Esophagus muscularis mucosa (tissue), 4 donors: ENCODE measurements around the gene PTPRZ1. TPM values are rescaled to one million over a fixed set of nuclear protein-coding genes. Genes with fewer than 3 reads are reported as not detected.
A peak's percentile ranks its signal among the peaks of the same experiment; 100 is the strongest.

Source experiments
- DNase-seq: peaks from one replicate; pipeline ENCODE4 v3.0.0-alpha.2; 2017; ENCODE audit errors: extremely low spot score
- H3K27ac ChIP-seq, 4 donors: fragments of 200-600 bp; sonication (generic); replicated peaks in 1 of 4; 1 replicate in 3 of 4; 2 replicates in 1 of 4; pipeline ENCODE4 v1.5.1; 2016 to 2019; ENCODE audit warnings: mild to moderate bottlenecking in 1 of 4
- H3K27me3 ChIP-seq, 4 donors: fragments of 200-600 bp; sonication (generic); one replicate each; pipeline versions ENCODE4 v1.5.1 to v1.6.0; 2016 to 2019
- H3K36me3 ChIP-seq, 4 donors: fragments of 200-600 bp; sonication (generic); one replicate each; pipeline ENCODE4 v1.5.1; 2016 to 2019
- H3K4me1 ChIP-seq, 4 donors: fragments of 200-600 bp; sonication (generic); one replicate each; pipeline ENCODE4 v1.5.1; 2016 to 2019
- H3K4me3 ChIP-seq, 4 donors: fragments of 200-600 bp; sonication (generic); 1 replicate in 2 of 4; 2 replicates in 2 of 4; pipeline ENCODE4 v1.5.1; 2016 to 2019; ENCODE audit warnings: mild to moderate bottlenecking in 4 of 4, moderate library complexity in 1 of 4
- H3K9me3 ChIP-seq, 4 donors: fragments of 200-600 bp; sonication (generic); 1 replicate in 3 of 4; 2 replicates in 1 of 4; pipeline ENCODE4 v1.5.1; 2016 to 2019
- CTCF ChIP-seq, 3 experiments: fragments of 200-600 bp in 2 of 3; fragments of 450-650 bp in 1 of 3; sonication (generic) in 2 of 3; IDR thresholded peaks; one replicate each; pipeline ENCODE4 v1.5.1; 2017 to 2019; ENCODE audit warnings: antibody characterized with exemption in 3 of 3, mild to moderate bottlenecking in 2 of 3, moderate library complexity in 1 of 3
- EP300 ChIP-seq: sonication (generic); formaldehyde crosslinking; IDR thresholded peaks from one replicate; pipeline ENCODE4 v1.6.1; 2017; ENCODE audit warnings: antibody characterized with exemption
- POLR2A ChIP-seq: fragments of 450-650 bp; IDR thresholded peaks from one replicate; pipeline ENCODE4 v1.6.1; 2017; ENCODE audit warnings: antibody characterized with exemption, moderate library complexity, mild to moderate bottlenecking, low read depth
- POLR2AphosphoS5 ChIP-seq, 2 donors: sonication (generic); formaldehyde crosslinking; IDR thresholded peaks; one replicate each; pipeline ENCODE4 v1.6.1; 2017; ENCODE audit warnings: antibody characterized with exemption in 2 of 2
- WGBS: methylation state at CpG from one replicate; pipeline ENCODE4 v1.1.5; 2018; 5-methylcytosine and 5-hydroxymethylcytosine counted together
- intact Hi-C: fragments of 100-400 bp; cut with DNase I; formaldehyde crosslinking; loops from one replicate; pipeline ENCODE4 v1.15.1; 2023
- total RNA-seq, 4 donors: library from RNA; depleted of rRNA; stranded (reverse); fragments of >200 nt; gene quantifications; one replicate each; pipeline versions ENCODE4 v1.1.0 to v1.2.1, GENCODE V29; 2016

Gene PTPRZ1
- total RNA-seq, 4 donors from 2014 or later = 3.3 to 10.3 (median 5.4) TPM

GRCh38 chr7:122082160-122082559 is 209.2 kb downstream of the PTPRZ1 start:
- H3K4me1 ChIP-seq = no peaks in the 10 kb centered on the region
- no peak overlapping the region for H3K4me3 ChIP-seq
- peaks cover 45 to 87% (median 57%) of the 10 kb centered on the region in 4 donors for H3K36me3 ChIP-seq
- no peaks in the 10 kb centered on the region for H3K27me3 ChIP-seq
- DNase-seq = no peak
- no peak for TF ChIP-seq EP300
- no peak for TF ChIP-seq POLR2AphosphoS5 (IDR thresholded peaks at IDR 0.05)
- no peak for TF ChIP-seq POLR2A
- TF ChIP-seq CTCF (IDR thresholded peaks at IDR 0.05) = no peak
- no peaks in the 10 kb centered on the region for H3K9me3 ChIP-seq
- intact Hi-C loops = no loop called here
- H3K27ac ChIP-seq = no peak overlapping the region

GRCh38 chr7:122082670-122083069 is 209.7 kb downstream of the PTPRZ1 start:
- H3K4me1 ChIP-seq = no peaks in the 10 kb centered on the region
- no peak overlapping the region for H3K4me3 ChIP-seq
- no peak for TF ChIP-seq CTCF (IDR thresholded peaks at IDR 0.05)
- TF ChIP-seq EP300 = no peak
- TF ChIP-seq POLR2A = no peak
- no peak for TF ChIP-seq POLR2AphosphoS5 (IDR thresholded peaks at IDR 0.05)
- H3K36me3 ChIP-seq = peaks cover 40 to 87% (median 52%) of the 10 kb centered on the region in 4 donors
- no peak for DNase-seq
- WGBS = 90% methylated on average over 2 of the region's 2 CpGs
- intact Hi-C loops = no loop called here
- H3K9me3 ChIP-seq = no peaks in the 10 kb centered on the region
- H3K27me3 ChIP-seq = no peaks in the 10 kb centered on the region
- no peak overlapping the region for H3K27ac ChIP-seq

GRCh38 chr7:122092964-122093797 is 220.2 kb downstream of the PTPRZ1 start:
- no peaks in the 10 kb centered on the region for H3K9me3 ChIP-seq
- no peaks in the 10 kb centered on the region for H3K4me1 ChIP-seq
- DNase-seq = no peak
- intact Hi-C loops = no loop called here
- peaks cover 7 to 55% (median 31%) of the 10 kb centered on the region in 4 donors for H3K36me3 ChIP-seq
- WGBS = 95% methylated on average over 6 of the region's 6 CpGs
- no peak for TF ChIP-seq POLR2A
- TF ChIP-seq CTCF (IDR thresholded peaks at IDR 0.05) = peak; percentile 60 to 91 (median 70)
- no peak overlapping the region for H3K27ac ChIP-seq
- no peak overlapping the region for H3K4me3 ChIP-seq
- H3K27me3 ChIP-seq = no peaks in the 10 kb centered on the region

GRCh38 chr7:122094549-122094948 is 221.6 kb downstream of the PTPRZ1 start:
- 100% methylated on average over 1 of the region's 1 CpG for WGBS
- H3K4me1 ChIP-seq = no peaks in the 10 kb centered on the region
- TF ChIP-seq EP300 = no peak
- no peak for TF ChIP-seq POLR2A
- no peak for DNase-seq
- no peaks in the 10 kb centered on the region for H3K27me3 ChIP-seq
- peaks cover 7 to 50% (median 18%) of the 10 kb centered on the region in 4 donors for H3K36me3 ChIP-seq
- H3K4me3 ChIP-seq = no peak overlapping the region
- H3K27ac ChIP-seq = no peak overlapping the region
- no peaks in the 10 kb centered on the region for H3K9me3 ChIP-seq
- intact Hi-C loops = no loop called here

- intact Hi-C loops = no loop called here
- 80% methylated on average over 4 of the region's 4 CpGs for WGBS
- Histone ChIP-seq H3K9me3 (no peaks in the 10 kb centered on the region), H3K27me3 (no peaks in the 10 kb centered on the region), H3K27ac (no peak overlapping the region), H3K4me3 (no peak overlapping the region), H3K36me3 (peaks cover 5 to 50% (median 20%) of the 10 kb centered on the region in 4 donors), H3K4me1 (no peaks in the 10 kb centered on the region)
- DNase-seq = no peak
- no peak for TF ChIP-seq CTCF (IDR thresholded peaks at IDR 0.05)
- no peak for TF ChIP-seq POLR2A
- TF ChIP-seq EP300 = no peak
- TF ChIP-seq POLR2AphosphoS5 (IDR thresholded peaks at IDR 0.05) = no peak
Measured at GRCh38 chr7:122095642-122096041, 222.7 kb downstream of the PTPRZ1 start.
